Measurements from ENCODE around the gene ELFN2. TPM values are rescaled to one million over a fixed set of nuclear protein-coding genes. Genes with fewer than 3 reads are reported as not detected.

ELFN2 gene
- total RNA-seq, 1 donor from 2014 or later, result 0.26 TPM

DNA sequence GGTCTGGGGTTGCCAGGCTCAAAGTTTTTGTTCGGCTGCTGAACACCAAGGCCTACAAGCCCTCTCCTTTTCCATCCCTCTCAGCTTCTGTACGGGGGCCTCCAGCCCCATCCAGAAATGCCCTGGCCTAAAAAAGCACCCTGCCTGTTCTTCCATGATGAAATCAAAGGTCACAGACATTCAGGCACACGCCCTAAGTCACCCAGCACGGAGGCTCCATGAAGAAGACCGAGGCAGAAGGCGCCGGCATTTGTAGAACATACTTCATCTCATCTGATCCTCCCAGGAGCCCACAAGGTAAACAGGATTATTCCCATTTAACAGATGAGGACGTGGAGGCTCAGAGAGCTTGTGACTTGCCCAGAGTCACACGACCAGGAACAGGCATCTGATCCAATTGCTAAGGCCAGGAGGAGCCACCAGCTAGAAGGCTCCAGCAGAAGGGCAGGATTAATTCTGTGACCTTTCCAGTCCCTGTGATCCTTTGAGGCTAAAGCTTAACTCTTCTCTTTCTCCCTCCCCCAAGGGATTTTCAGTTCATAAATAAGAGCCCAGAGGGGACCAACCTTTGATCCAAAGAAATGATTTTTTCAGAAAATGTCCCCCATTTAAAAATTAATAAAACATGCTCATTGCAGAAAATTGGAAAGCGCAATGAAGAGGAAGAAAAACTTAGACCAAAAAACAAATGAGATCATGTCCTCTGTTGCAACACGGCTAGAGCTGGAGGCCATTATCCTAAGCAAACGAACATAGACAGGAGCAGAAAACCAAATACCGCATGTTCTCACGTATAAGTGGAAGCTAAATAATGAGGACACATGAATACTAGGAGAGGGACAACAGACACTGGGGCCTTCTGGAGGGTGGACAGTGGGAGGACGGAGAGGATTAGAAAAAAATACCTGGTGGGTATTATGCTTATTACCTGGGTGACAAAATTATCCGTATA lies 106.3 kb downstream of the ELFN2 start:
- peak; percentile 56 for DNase-seq (ENCODE audit: low read depth)
- Histone ChIP-seq H3K36me3 (ENCODE audit: control insufficient read depth, insufficient read depth, low read length) (no peaks in the 10 kb centered on the region), H3K27me3 (ENCODE audit: control insufficient read depth, insufficient read depth, low read length) (no peaks in the 10 kb centered on the region), H3K4me3 (ENCODE audit: low read depth, low read length) (no peak overlapping the region)
- no peak for FAIRE-seq
- TF ChIP-seq, protein P1, sequence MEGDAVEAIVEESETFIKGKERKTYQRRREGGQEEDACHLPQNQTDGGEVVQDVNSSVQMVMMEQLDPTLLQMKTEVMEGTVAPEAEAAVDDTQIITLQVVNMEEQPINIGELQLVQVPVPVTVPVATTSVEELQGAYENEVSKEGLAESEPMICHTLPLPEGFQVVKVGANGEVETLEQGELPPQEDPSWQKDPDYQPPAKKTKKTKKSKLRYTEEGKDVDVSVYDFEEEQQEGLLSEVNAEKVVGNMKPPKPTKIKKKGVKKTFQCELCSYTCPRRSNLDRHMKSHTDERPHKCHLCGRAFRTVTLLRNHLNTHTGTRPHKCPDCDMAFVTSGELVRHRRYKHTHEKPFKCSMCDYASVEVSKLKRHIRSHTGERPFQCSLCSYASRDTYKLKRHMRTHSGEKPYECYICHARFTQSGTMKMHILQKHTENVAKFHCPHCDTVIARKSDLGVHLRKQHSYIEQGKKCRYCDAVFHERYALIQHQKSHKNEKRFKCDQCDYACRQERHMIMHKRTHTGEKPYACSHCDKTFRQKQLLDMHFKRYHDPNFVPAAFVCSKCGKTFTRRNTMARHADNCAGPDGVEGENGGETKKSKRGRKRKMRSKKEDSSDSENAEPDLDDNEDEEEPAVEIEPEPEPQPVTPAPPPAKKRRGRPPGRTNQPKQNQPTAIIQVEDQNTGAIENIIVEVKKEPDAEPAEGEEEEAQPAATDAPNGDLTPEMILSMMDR (IDR thresholded peaks at IDR 0.05; ENCODE audit: insufficient read depth, low read length, severe bottlenecking), result no peak

DNA sequence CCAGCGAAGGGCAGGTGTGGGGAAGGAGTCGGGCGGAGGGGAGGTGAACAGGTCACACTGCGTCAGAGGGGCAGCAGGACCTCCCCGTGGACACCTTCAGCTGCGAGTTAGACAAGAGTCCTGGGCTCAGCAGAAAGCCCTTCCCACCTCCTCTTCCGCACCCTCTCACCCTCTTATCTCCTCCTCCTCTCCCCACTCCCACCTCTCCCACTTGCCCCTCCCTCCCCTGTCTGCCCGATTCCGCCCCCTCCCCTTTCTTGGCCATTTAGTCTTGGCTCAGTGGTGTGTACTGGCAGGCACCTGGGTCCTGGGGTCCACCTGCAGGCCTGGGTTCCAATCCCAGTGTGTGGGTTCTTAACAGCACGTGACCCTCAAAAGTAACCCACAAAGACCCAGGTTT lies 107.8 kb downstream of the ELFN2 start:
- TF ChIP-seq, protein P1 (IDR thresholded peaks at IDR 0.05; ENCODE audit: insufficient read depth, low read length, severe bottlenecking), result no peak
- Histone ChIP-seq H3K4me3 (ENCODE audit: low read depth, low read length) (no peak overlapping the region), H3K27me3 (ENCODE audit: control insufficient read depth, insufficient read depth, low read length) (no peaks in the 10 kb centered on the region), H3K36me3 (ENCODE audit: control insufficient read depth, insufficient read depth, low read length) (no peaks in the 10 kb centered on the region)
- DNase-seq (ENCODE audit: low read depth), result no peak
- FAIRE-seq, result no peak

DNA sequence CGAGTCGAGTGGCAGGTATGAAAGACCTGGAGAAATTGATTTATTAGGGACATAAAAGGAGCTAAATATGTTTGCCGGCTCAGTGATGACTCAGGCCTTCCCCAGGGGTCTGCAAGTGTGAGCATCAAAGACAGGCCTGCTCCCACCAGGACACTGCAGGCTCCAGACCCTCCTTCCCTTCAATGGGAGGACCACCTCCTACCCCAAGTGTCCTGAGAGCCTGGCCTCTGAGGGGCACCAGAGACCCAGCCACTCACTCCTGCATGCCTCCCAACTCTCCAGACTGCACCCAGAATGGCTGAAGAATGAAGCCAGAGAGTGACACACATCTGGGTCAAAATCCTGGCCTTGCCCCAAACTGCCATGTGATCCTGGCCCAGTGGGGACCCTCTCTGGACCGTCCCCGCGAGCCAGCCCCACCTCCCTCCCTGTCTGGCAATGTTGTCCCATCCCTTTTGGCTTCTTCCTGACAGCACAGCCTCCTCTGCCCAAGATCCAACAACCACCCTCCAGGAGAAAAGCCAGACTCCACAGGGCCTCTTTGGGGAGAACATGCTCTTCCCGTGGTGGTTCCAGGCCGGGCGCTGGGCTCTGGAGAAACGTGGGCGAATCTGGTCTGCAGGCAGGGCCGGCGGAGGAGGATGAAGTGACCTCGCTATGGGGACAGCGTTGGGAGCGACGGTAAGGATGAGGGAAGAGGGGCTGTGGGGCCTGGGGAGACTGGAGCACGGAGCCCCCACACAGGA lies 108.7 kb downstream of the ELFN2 start:
- TF ChIP-seq, protein P1 (IDR thresholded peaks at IDR 0.05; ENCODE audit: insufficient read depth, low read length, severe bottlenecking), result no peak
- no peak for FAIRE-seq
- H3K36me3 ChIP-seq (ENCODE audit: control insufficient read depth, insufficient read depth, low read length), result no peaks in the 10 kb centered on the region
- no peaks in the 10 kb centered on the region for H3K27me3 ChIP-seq (ENCODE audit: control insufficient read depth, insufficient read depth, low read length)
- H3K4me3 ChIP-seq (ENCODE audit: low read depth, low read length), result no peak overlapping the region
- DNase-seq (ENCODE audit: low read depth), result no peak

Other genes with a start within 250 kb of the ELFN2 start
- 2.9 and 4.1 TPM in 2 replicates for gene C1QTNF6, start 239.2 kb downstream of the ELFN2 start, total RNA-seq
- not detected in 2 replicates for gene SSTR3, start 215.0 kb downstream of the ELFN2 start, total RNA-seq
- gene RAC2, start 183.2 kb downstream of the ELFN2 start, total RNA-seq, result 2.6 and 6.3 TPM in 2 replicates
- gene CYTH4, start 145.0 kb downstream of the ELFN2 start, total RNA-seq, result not detected in 2 replicates
- 0.26 and 1.3 TPM in 2 replicates for gene MFNG, start 58.9 kb upstream of the ELFN2 start, total RNA-seq
- 8.1 and 14.2 TPM in 2 replicates for gene CARD10, start 91.9 kb upstream of the ELFN2 start, total RNA-seq
- 5.8 and 11.0 TPM in 2 replicates for gene CDC42EP1, start 133.0 kb upstream of the ELFN2 start, total RNA-seq
- gene LGALS2, start 152.6 kb upstream of the ELFN2 start, total RNA-seq, result not detected in 2 replicates
- gene GGA1, start 181.4 kb upstream of the ELFN2 start, total RNA-seq, result 36.1 and 41.5 TPM in 2 replicates
- 15.5 and 15.6 TPM in 2 replicates for gene SH3BP1, start 212.2 kb upstream of the ELFN2 start, total RNA-seq
- 2.2 and 3.4 TPM in 2 replicates for gene PDXP, start 231.2 kb upstream of the ELFN2 start, total RNA-seq
- 1,816 and 1,987 TPM in 2 replicates for gene LGALS1, start 248.2 kb upstream of the ELFN2 start, total RNA-seq

Measured in bronchial epithelial cell (primary cell).